ENCODE results near the gene CDX1. TPM values are rescaled to one million over a fixed set of nuclear protein-coding genes. Genes with fewer than 3 reads are reported as not detected.

CDX1 gene
- total RNA-seq, 1 experiment from 2014 or later, result not detected

- no peaks in the 10 kb centered on the region for H3K9me3 ChIP-seq (ENCODE audit: low read length)
- H3K79me2 ChIP-seq (ENCODE audit: low read length), result no peaks in the 10 kb centered on the region
- TF ChIP-seq CTCF (conservative IDR thresholded peaks at IDR 0.05; ENCODE audit: low read depth, low read length) (no peak), EZH2 (IDR thresholded peaks at IDR 0.05; ENCODE audit: low read length, unreplicated experiment) (no peak), EZH2phosphoT487 (IDR thresholded peaks at IDR 0.05; ENCODE audit: borderline replicate concordance, low read length) (no peak)
- no peak for DNase-seq
- no peak for ATAC-seq
- H3K4me2 ChIP-seq (ENCODE audit: low read length), result no peak overlapping the region
- H3K9me2 ChIP-seq (replicated peaks; ENCODE audit: low read length), result no peaks in the 10 kb centered on the region
- intact Hi-C loops (cut with micrococcal nuclease), result no loop called here
- H3F3A ChIP-seq (ENCODE audit: low read length, unreplicated experiment), result no peaks in the 10 kb centered on the region
- no peak overlapping the region for H3K4me3 ChIP-seq (ENCODE audit: low read length)
- H3K9ac ChIP-seq (ENCODE audit: low read length), result no peak overlapping the region
- no peaks in the 10 kb centered on the region for H3K36me3 ChIP-seq (ENCODE audit: low read depth, low read length)
- no TSS peak for BruUV-seq (replicated peaks)
- no peaks in the 10 kb centered on the region for H3K27me3 ChIP-seq (ENCODE audit: low read length)
- H3K27ac ChIP-seq (ENCODE audit: low read length), result no peak overlapping the region
- H3K4me1 ChIP-seq (ENCODE audit: insufficient read depth, low read length), result peaks cover 19% of the 10 kb centered on the region
- no peaks in the 10 kb centered on the region for H4K20me1 ChIP-seq (ENCODE audit: low read length)
- no peak overlapping the region for H2AFZ ChIP-seq (ENCODE audit: low read length)
- ChIA-PET CTCF (no interaction called here), POLR2A (ENCODE audit: unreplicated experiment) (no interaction called here)
Observed at GRCh38 chr5:150213530-150213929, 47.0 kb downstream of the CDX1 start.

- Histone ChIP-seq H3K27ac (ENCODE audit: low read length) (no peak overlapping the region), H2AFZ (ENCODE audit: low read length) (no peak overlapping the region), H3K4me3 (ENCODE audit: low read length) (no peak overlapping the region), H3K79me2 (ENCODE audit: low read length) (no peaks in the 10 kb centered on the region), H3F3A (ENCODE audit: low read length, unreplicated experiment) (no peaks in the 10 kb centered on the region), H4K20me1 (ENCODE audit: low read length) (no peaks in the 10 kb centered on the region), H3K4me2 (ENCODE audit: low read length) (no peak overlapping the region), H3K4me1 (ENCODE audit: insufficient read depth, low read length) (peaks cover 11% of the 10 kb centered on the region), H3K36me3 (ENCODE audit: low read depth, low read length) (no peaks in the 10 kb centered on the region), H3K9me3 (ENCODE audit: low read length) (no peaks in the 10 kb centered on the region), H3K27me3 (ENCODE audit: low read length) (no peaks in the 10 kb centered on the region), H3K9ac (ENCODE audit: low read length) (no peak overlapping the region), H3K9me2 (replicated peaks; ENCODE audit: low read length) (no peaks in the 10 kb centered on the region)
- BruUV-seq (replicated peaks), result no TSS peak
- ATAC-seq, result no peak
- CTCF ChIA-PET, result interaction anchor here (0.6 to 0.7 kb wide), 3 partner anchors 39 to 775 kb away, joined by 3 to 5 read pairs (median 3); no protein-coding TSS in a partner anchor
- intact Hi-C loops (cut with micrococcal nuclease), result no loop called here
- no peak for DNase-seq
- POLR2A ChIA-PET (ENCODE audit: unreplicated experiment), result no interaction called here
- TF ChIP-seq EZH2 (IDR thresholded peaks at IDR 0.05; ENCODE audit: low read length, unreplicated experiment), result no peak
- TF ChIP-seq EZH2phosphoT487 (IDR thresholded peaks at IDR 0.05; ENCODE audit: borderline replicate concordance, low read length), result no peak
- TF ChIP-seq CTCF (conservative IDR thresholded peaks at IDR 0.05; ENCODE audit: low read depth, low read length), result no peak
Observed at GRCh38 chr5:150214289-150214688, 47.7 kb downstream of the CDX1 start.

- no peak overlapping the region for H3K4me3 ChIP-seq (ENCODE audit: low read length)
- H4K20me1 ChIP-seq (ENCODE audit: low read length), result no peaks in the 10 kb centered on the region
- no peaks in the 10 kb centered on the region for H3F3A ChIP-seq (ENCODE audit: low read length, unreplicated experiment)
- POLR2A ChIA-PET (ENCODE audit: unreplicated experiment), result no interaction called here
- no peak overlapping the region for H3K27ac ChIP-seq (ENCODE audit: low read length)
- H3K4me2 ChIP-seq (ENCODE audit: low read length), result no peak overlapping the region
- no TSS peak for BruUV-seq (replicated peaks)
- peak; percentile 20 for DNase-seq
- CTCF ChIA-PET, result interaction anchor here (0.7 kb wide), 1 partner anchor 54 kb away, joined by 6 read pairs; no protein-coding TSS in a partner anchor
- no peak for TF ChIP-seq EZH2phosphoT487 (IDR thresholded peaks at IDR 0.05; ENCODE audit: borderline replicate concordance, low read length)
- no peak for TF ChIP-seq CTCF (conservative IDR thresholded peaks at IDR 0.05; ENCODE audit: low read depth, low read length)
- no peaks in the 10 kb centered on the region for H3K36me3 ChIP-seq (ENCODE audit: low read depth, low read length)
- ATAC-seq, result peak; percentile 30
- H3K9ac ChIP-seq (ENCODE audit: low read length), result no peak overlapping the region
- no peaks in the 10 kb centered on the region for H3K27me3 ChIP-seq (ENCODE audit: low read length)
- H3K9me2 ChIP-seq (replicated peaks; ENCODE audit: low read length), result no peaks in the 10 kb centered on the region
- no peaks in the 10 kb centered on the region for H3K9me3 ChIP-seq (ENCODE audit: low read length)
- H3K79me2 ChIP-seq (ENCODE audit: low read length), result no peaks in the 10 kb centered on the region
- H2AFZ ChIP-seq (ENCODE audit: low read length), result no peak overlapping the region
- peaks cover 8% of the 10 kb centered on the region; the same call in 1 of the 2 replicates for H3K4me1 ChIP-seq (ENCODE audit: insufficient read depth, low read length)
- intact Hi-C loops (cut with micrococcal nuclease), result loop anchor here (5.0 kb wide), 1 partner anchor 214 kb away; the partner anchor contains the start of genes HMGXB3 and TIGD6
Observed at GRCh38 chr5:150215979-150216944, 49.7 kb downstream of the CDX1 start.
